ENCODE results near the gene EDDM3A. TPM values are rescaled to one million over a fixed set of nuclear protein-coding genes. Genes with fewer than 3 reads are reported as not detected.

Gene EDDM3A, protein sequence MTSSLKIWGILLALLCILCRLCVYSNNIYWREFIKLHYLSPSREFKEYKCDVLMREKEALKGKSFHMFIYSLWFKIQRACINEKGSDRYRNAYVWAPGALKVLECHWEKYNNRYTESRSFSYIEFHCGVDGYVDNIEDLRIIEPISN
- not detected for total RNA-seq

GRCh38 chr14:20745571-20746358 is at the start of gene EDDM3A:
Gene EDDM3A, plus strand, starts transcription at chr14:20745887. Its CDS starts 1,694 bp downstream, at chr14:20747581.

Other genes with a start within 250 kb of the EDDM3A start
- not detected for gene RNASE10, start 240.3 kb upstream of the EDDM3A start, total RNA-seq
- not detected for gene RNASE9, start 184.8 kb upstream of the EDDM3A start, total RNA-seq
- gene RNASE11, start 157.9 kb upstream of the EDDM3A start, total RNA-seq: not detected
- not detected for gene RNASE12, start 154.5 kb upstream of the EDDM3A start, total RNA-seq
- not detected for gene OR6S1, start 104.2 kb upstream of the EDDM3A start, total RNA-seq
- gene RNASE4, start 61.3 kb upstream of the EDDM3A start, total RNA-seq: 1 to 10 TPM; 4.3 to 8.3 TPM
- gene ANG, start 57.1 kb upstream of the EDDM3A start, total RNA-seq: 1 to 10 TPM; 6.9 to 7.0 TPM
- not detected for gene EDDM3B, start 22.5 kb downstream of the EDDM3A start, total RNA-seq
- gene RNASE6, start 35.4 kb downstream of the EDDM3A start, total RNA-seq: not detected
- gene RNASE1, start 57.0 kb downstream of the EDDM3A start, total RNA-seq: not detected
- not detected for gene RNASE3, start 145.5 kb downstream of the EDDM3A start, total RNA-seq
- gene RNASE2, start 209.6 kb downstream of the EDDM3A start, total RNA-seq: not detected
- gene METTL17, start 244.1 kb downstream of the EDDM3A start, total RNA-seq: 10 to 100 TPM; 47.8 to 67.6 TPM

Measured in melanocyte of skin (primary cell).